ENCODE data around the gene AIG1.

DNA sequence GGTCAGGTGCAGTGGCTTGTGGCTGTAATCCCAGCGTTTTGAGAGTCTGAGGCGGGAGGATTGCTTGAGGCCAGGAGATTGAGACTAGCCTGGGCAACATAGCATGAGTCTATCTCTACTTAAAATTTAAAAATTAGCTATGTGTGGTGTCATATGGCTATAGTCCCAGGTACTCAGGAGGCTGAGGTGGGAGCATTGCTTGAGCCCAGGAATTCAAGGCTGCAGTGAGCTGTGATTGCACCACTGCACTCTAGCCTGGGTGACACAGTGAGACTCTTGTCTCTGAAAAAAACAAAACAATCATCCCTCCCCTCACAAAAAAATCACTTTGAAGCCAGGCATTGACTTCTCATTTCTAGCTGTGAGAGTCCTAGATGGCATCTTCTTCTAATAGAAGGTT is 32.1 kb downstream of the AIG1 start:
- TF ChIP-seq POLR2A (IDR thresholded peaks at IDR 0.05) = no peak
- TF ChIP-seq, protein P1, sequence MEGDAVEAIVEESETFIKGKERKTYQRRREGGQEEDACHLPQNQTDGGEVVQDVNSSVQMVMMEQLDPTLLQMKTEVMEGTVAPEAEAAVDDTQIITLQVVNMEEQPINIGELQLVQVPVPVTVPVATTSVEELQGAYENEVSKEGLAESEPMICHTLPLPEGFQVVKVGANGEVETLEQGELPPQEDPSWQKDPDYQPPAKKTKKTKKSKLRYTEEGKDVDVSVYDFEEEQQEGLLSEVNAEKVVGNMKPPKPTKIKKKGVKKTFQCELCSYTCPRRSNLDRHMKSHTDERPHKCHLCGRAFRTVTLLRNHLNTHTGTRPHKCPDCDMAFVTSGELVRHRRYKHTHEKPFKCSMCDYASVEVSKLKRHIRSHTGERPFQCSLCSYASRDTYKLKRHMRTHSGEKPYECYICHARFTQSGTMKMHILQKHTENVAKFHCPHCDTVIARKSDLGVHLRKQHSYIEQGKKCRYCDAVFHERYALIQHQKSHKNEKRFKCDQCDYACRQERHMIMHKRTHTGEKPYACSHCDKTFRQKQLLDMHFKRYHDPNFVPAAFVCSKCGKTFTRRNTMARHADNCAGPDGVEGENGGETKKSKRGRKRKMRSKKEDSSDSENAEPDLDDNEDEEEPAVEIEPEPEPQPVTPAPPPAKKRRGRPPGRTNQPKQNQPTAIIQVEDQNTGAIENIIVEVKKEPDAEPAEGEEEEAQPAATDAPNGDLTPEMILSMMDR (IDR thresholded peaks at IDR 0.05) = no peak
- TF ChIP-seq POLR2AphosphoS5 (IDR thresholded peaks at IDR 0.05) = no peak
